Mesenchymal stem cell (in vitro differentiated cells and primary cell): ENCODE measurements around the gene PRKCB.

Experiments used
- DNase-seq: peaks from one replicate; pipeline ENCODE4 v3.0.0-alpha.2; 2013
- H2AFZ ChIP-seq: one replicate; pipeline ENCODE4 v1.6.1; 2013; ENCODE audit warnings: low read depth, mild to moderate bottlenecking, control low read depth, inconsistent platforms, low read length, moderate library complexity
- H2AK5ac ChIP-seq: 2 replicates; pipeline ENCODE4 v1.6.1; 2013; ENCODE audit warnings: low read length, moderate library complexity, mild to moderate bottlenecking, inconsistent platforms; ENCODE audit not compliant: severe bottlenecking
- H2BK120ac ChIP-seq: one replicate; pipeline ENCODE4 v1.6.1; 2013; ENCODE audit warnings: low read depth, mild to moderate bottlenecking, inconsistent platforms, low read length, moderate library complexity
- H2BK12ac ChIP-seq, 2 experiments: one replicate each; pipeline ENCODE4 v1.6.1; 2013; ENCODE audit warnings: inconsistent platforms in 2 of 2, low read length in 2 of 2, mild to moderate bottlenecking in 2 of 2, moderate library complexity in 2 of 2, control low read depth in 1 of 2
- H2BK15ac ChIP-seq: one replicate; pipeline ENCODE4 v1.6.1; 2013; ENCODE audit warnings: mild to moderate bottlenecking, low read depth, inconsistent platforms; ENCODE audit not compliant: poor library complexity, severe bottlenecking
- H2BK5ac ChIP-seq: 2 replicates; pipeline ENCODE4 v1.6.1; 2013; ENCODE audit warnings: low read depth, mild to moderate bottlenecking, low read length, control low read depth, inconsistent platforms; ENCODE audit not compliant: poor library complexity, severe bottlenecking
- H3K14ac ChIP-seq, 2 experiments: one replicate each; pipeline ENCODE4 v1.6.1; 2013; ENCODE audit warnings: inconsistent platforms in 2 of 2, low read length in 2 of 2, control low read depth in 1 of 2, mild to moderate bottlenecking in 1 of 2, moderate library complexity in 1 of 2
- H3K18ac ChIP-seq, 2 experiments: one replicate each; pipeline ENCODE4 v1.6.1; 2013; ENCODE audit warnings: inconsistent platforms in 2 of 2, low read length in 2 of 2, control low read depth in 1 of 2, low read depth in 1 of 2, mild to moderate bottlenecking in 1 of 2
- H3K23ac ChIP-seq, 2 experiments: one replicate each; pipeline ENCODE4 v1.6.1; 2013; ENCODE audit warnings: inconsistent platforms in 2 of 2, low read length in 2 of 2, mild to moderate bottlenecking in 2 of 2, moderate library complexity in 2 of 2, control low read depth in 1 of 2
- H3K27ac ChIP-seq: 2 replicates; pipeline ENCODE4 v1.5.1; 2013; ENCODE audit warnings: mild to moderate bottlenecking, moderate library complexity, low read length, control low read depth, inconsistent platforms; ENCODE audit not compliant: poor library complexity, severe bottlenecking
- H3K27me3 ChIP-seq, 2 experiments: 2 replicates each; pipeline versions ENCODE4 v1.6.1 to v1.7.0; 2013; ENCODE audit warnings: low read length in 2 of 2, mild to moderate bottlenecking in 2 of 2, moderate library complexity in 2 of 2, control low read depth in 1 of 2, inconsistent platforms in 1 of 2; ENCODE audit not compliant: control insufficient read depth in 1 of 2, insufficient read depth in 1 of 2
- H3K36me3 ChIP-seq, 2 experiments: 2 replicates each; pipeline versions ENCODE4 v1.6.1 to v1.7.0; 2013; ENCODE audit warnings: low read length in 2 of 2, control low read depth in 1 of 2, inconsistent platforms in 1 of 2, low read depth in 1 of 2, mild to moderate bottlenecking in 1 of 2; ENCODE audit not compliant: insufficient read depth in 2 of 2, control insufficient read depth in 1 of 2
- H3K4ac ChIP-seq, 2 experiments: one replicate each; pipeline ENCODE4 v1.6.1; 2013; ENCODE audit warnings: inconsistent platforms in 2 of 2, low read length in 2 of 2, mild to moderate bottlenecking in 2 of 2, moderate library complexity in 2 of 2, control low read depth in 1 of 2, low read depth in 1 of 2
- H3K4me1 ChIP-seq: 2 replicates; pipeline ENCODE4 v1.6.1; 2013; ENCODE audit warnings: low read depth, low read length, control low read depth; ENCODE audit not compliant: control insufficient read depth, insufficient read depth
- H3K4me2 ChIP-seq: 2 replicates; pipeline ENCODE4 v1.6.1; 2013; ENCODE audit warnings: low read length, mild to moderate bottlenecking, inconsistent platforms; ENCODE audit not compliant: poor library complexity, severe bottlenecking
- H3K4me3 ChIP-seq, 2 experiments: 2 replicates each; pipeline versions ENCODE4 v1.5.1 to v1.7.0; 2013; ENCODE audit warnings: low read length in 2 of 2, mild to moderate bottlenecking in 2 of 2, control low read depth in 1 of 2, low read depth in 1 of 2; ENCODE audit not compliant: insufficient read depth in 1 of 2
- H3K79me1 ChIP-seq: replicated peaks from 2 replicates; pipeline ENCODE4 v1.6.1; 2013; ENCODE audit warnings: mild to moderate bottlenecking, control low read depth, low read length, inconsistent platforms; ENCODE audit not compliant: poor library complexity, severe bottlenecking
- H3K9ac ChIP-seq: 2 replicates; pipeline ENCODE4 v1.7.0; 2013; ENCODE audit warnings: mild to moderate bottlenecking, low read length, moderate library complexity
- H3K9me3 ChIP-seq: 2 replicates; pipeline ENCODE4 v1.7.0; 2013; ENCODE audit warnings: mild to moderate bottlenecking, low read length; ENCODE audit not compliant: control insufficient read depth
- H4K8ac ChIP-seq: one replicate; pipeline ENCODE4 v1.6.1; 2013; ENCODE audit warnings: inconsistent platforms, mild to moderate bottlenecking, low read length, moderate library complexity
- H4K91ac ChIP-seq: one replicate; pipeline ENCODE4 v1.6.1; 2013; ENCODE audit warnings: mild to moderate bottlenecking, low read length, inconsistent platforms
- WGBS: methylation state at CpG from one replicate; pipeline ENCODE4 v1.1.7; 2013; ENCODE audit warnings: mixed read lengths; 5-methylcytosine and 5-hydroxymethylcytosine counted together

PRKCB gene

GRCh38 chr16:24094660-24095059, 258.9 kb downstream of the PRKCB start:
- H2BK15ac ChIP-seq, result no peak overlapping the region
- no peaks in the 10 kb centered on the region for H3K4me1 ChIP-seq
- no peaks in the 10 kb centered on the region for H3K27me3 ChIP-seq
- no peak for DNase-seq
- no peak overlapping the region for H2AFZ ChIP-seq
- H2BK5ac ChIP-seq, result no peak overlapping the region
- H4K8ac ChIP-seq, result no peak overlapping the region
- H4K91ac ChIP-seq, result no peak overlapping the region
- WGBS, result 88% methylated on average over 1 of the region's 1 CpG
- peaks cover 30% of the 10 kb centered on the region for H3K9me3 ChIP-seq
- H3K9ac ChIP-seq, result no peak overlapping the region
- no peak overlapping the region for H3K4ac ChIP-seq
- no peak overlapping the region for H3K23ac ChIP-seq
- H3K14ac ChIP-seq, result no peak overlapping the region
- no peak overlapping the region for H3K4me2 ChIP-seq
- no peaks in the 10 kb centered on the region for H3K79me1 ChIP-seq
- no peak overlapping the region for H3K18ac ChIP-seq
- H3K27ac ChIP-seq, result no peak overlapping the region
- no peak overlapping the region for H3K4me3 ChIP-seq
- H2BK12ac ChIP-seq, result no peak overlapping the region
- H2AK5ac ChIP-seq, result no peak overlapping the region
- no peaks in the 10 kb centered on the region for H3K36me3 ChIP-seq
- H2BK120ac ChIP-seq, result no peak overlapping the region

DNA sequence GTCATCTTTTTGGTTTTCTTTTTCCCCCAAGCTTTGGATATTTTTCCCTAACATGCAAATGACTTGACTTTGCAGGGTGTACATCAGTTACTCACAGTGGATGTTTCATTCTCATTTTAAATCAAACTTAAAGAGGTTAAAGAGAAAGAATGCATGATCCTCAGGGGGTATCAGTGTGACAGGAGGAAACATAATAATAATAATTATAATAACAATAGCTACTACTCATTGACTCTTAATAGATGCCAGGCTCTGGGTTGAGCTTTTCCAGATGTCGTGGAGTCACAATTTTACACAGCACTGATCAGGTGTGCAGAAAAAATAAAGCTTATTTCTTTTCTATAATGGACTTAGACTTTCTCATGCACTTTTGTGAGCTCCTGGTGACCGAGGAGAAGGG, 263.1 kb downstream of the PRKCB start:
- no peak for DNase-seq
- no peak overlapping the region for H3K4me2 ChIP-seq
- H3K4ac ChIP-seq, result no peak overlapping the region
- no peak overlapping the region for H3K27ac ChIP-seq
- H3K79me1 ChIP-seq, result no peaks in the 10 kb centered on the region
- no peak overlapping the region for H4K91ac ChIP-seq
- H3K27me3 ChIP-seq, result no peaks in the 10 kb centered on the region
- H4K8ac ChIP-seq, result no peak overlapping the region
- no peak overlapping the region for H3K18ac ChIP-seq
- no peak overlapping the region for H3K4me3 ChIP-seq
- WGBS, result no CpG with 5 or more reads among the region's 2 CpGs
- H2AK5ac ChIP-seq, result no peak overlapping the region
- H2BK5ac ChIP-seq, result no peak overlapping the region
- no peak overlapping the region for H3K14ac ChIP-seq
- no peaks in the 10 kb centered on the region for H3K9me3 ChIP-seq
- no peak overlapping the region for H2AFZ ChIP-seq
- no peak overlapping the region for H3K23ac ChIP-seq
- no peaks in the 10 kb centered on the region for H3K4me1 ChIP-seq
- no peak overlapping the region for H3K9ac ChIP-seq
- no peaks in the 10 kb centered on the region for H3K36me3 ChIP-seq
- H2BK120ac ChIP-seq, result no peak overlapping the region
- H2BK15ac ChIP-seq, result no peak overlapping the region
- no peak overlapping the region for H2BK12ac ChIP-seq

DNA sequence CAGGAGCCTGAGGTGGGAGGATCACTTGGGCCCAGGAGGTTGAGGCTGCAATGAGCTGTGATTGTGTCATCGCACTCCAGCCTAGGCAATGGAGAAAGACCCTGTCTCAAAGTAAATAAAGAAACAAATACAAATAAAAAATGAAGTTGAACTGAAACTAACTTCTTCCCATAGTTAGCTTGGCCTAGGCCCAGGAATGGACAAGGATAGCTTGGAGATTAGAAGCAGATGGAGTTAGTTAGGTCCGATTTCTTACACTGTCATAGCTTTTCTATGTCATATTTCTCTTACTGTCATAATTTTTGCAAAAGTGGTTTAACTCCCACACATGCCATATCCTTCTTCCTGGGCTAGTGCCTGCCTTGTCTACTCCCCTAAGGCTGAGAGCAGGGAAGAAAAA, 265.6 kb downstream of the PRKCB start:
- Histone ChIP-seq H3K4me1 (no peaks in the 10 kb centered on the region), H3K4ac (no peak overlapping the region), H3K4me3 (no peak overlapping the region), H4K8ac (no peak overlapping the region), H3K36me3 (no peaks in the 10 kb centered on the region), H4K91ac (no peak overlapping the region), H3K79me1 (no peaks in the 10 kb centered on the region), H3K9ac (no peak overlapping the region), H2AK5ac (no peak overlapping the region), H2AFZ (no peak overlapping the region), H2BK15ac (no peak overlapping the region), H3K18ac (no peak overlapping the region), H3K27me3 (no peaks in the 10 kb centered on the region), H3K14ac (no peak overlapping the region), H2BK5ac (no peak overlapping the region), H3K4me2 (no peak overlapping the region), H3K9me3 (no peaks in the 10 kb centered on the region), H2BK12ac (no peak overlapping the region), H3K23ac (no peak overlapping the region), H2BK120ac (no peak overlapping the region), H3K27ac (no peak overlapping the region)
- no peak for DNase-seq
- 100% methylated on average over 1 of the region's 2 CpGs for WGBS

- Histone ChIP-seq H3K4me2 (no peak overlapping the region), H2BK120ac (no peak overlapping the region), H3K4me1 (no peaks in the 10 kb centered on the region), H4K91ac (no peak overlapping the region), H2BK15ac (no peak overlapping the region), H3K9ac (no peak overlapping the region), H3K36me3 (no peaks in the 10 kb centered on the region), H3K27ac (no peak overlapping the region), H2AK5ac (no peak overlapping the region), H3K14ac (no peak overlapping the region), H3K4me3 (no peak overlapping the region), H2BK12ac (no peak overlapping the region), H3K27me3 (no peaks in the 10 kb centered on the region), H2BK5ac (no peak overlapping the region), H3K9me3 (no peaks in the 10 kb centered on the region), H3K79me1 (no peaks in the 10 kb centered on the region), H4K8ac (no peak overlapping the region), H3K4ac (no peak overlapping the region), H3K18ac (no peak overlapping the region), H3K23ac (no peak overlapping the region), H2AFZ (no peak overlapping the region)
- 69% methylated on average over 3 of the region's 4 CpGs for WGBS
- no peak for DNase-seq
Observed at GRCh38 chr16:24102209-24102660, 266.5 kb downstream of the PRKCB start.
